GM18867 (cell line): ENCODE data around the gene RNF212.

Experiments
- ATAC-seq: cut with Tn5 transposase; IDR thresholded peaks from one replicate; pipeline ENCODE4 v1.9.1; 2021; ENCODE audit warnings: mild to moderate bottlenecking, moderate library complexity; ENCODE audit not compliant: unreplicated experiment

The RNF212 gene

DNA sequence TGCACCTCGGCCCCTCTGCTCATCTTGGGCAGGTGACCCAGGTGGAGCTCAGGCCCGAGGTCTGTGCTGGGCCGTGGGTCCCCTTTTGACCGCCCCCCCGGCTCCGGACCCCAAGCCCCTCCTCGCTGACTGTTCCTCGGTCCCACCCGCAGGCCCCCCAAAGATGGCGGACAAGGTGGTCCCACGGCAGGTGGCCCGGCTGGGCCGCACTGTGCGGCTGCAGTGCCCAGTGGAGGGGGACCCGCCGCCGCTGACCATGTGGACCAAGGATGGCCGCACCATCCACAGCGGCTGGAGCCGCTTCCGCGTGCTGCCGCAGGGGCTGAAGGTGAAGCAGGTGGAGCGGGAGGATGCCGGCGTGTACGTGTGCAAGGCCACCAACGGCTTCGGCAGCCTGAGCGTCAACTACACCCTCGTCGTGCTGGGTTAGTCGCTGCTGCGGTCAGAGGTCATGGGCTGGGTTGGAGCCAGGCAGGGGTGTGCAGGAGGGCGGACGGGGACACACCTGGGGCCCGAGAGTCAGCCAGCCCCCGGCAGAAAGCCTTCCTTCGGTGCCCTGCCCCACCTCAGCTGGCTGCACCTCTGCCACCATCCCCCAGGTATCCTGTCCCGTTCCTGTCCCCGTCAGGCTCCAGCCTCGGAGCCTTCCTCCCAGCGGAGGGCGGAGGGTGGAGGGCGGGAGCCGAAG, 91.2 kb downstream of the RNF212 start:
- ATAC-seq, result no peak
